GM21619 (cell line): ENCODE measurements around the gene CCDC142.
"Not testable (repeated sequence)": the region's sequence is repeated elsewhere in the genome, so short reads cannot be mapped to it uniquely, and the experiment has no call there.

Experiments used
- ATAC-seq: cut with Tn5 transposase; IDR thresholded peaks from one replicate; pipeline ENCODE4 v1.9.1; 2021; ENCODE audit not compliant: unreplicated experiment

Gene CCDC142

DNA sequence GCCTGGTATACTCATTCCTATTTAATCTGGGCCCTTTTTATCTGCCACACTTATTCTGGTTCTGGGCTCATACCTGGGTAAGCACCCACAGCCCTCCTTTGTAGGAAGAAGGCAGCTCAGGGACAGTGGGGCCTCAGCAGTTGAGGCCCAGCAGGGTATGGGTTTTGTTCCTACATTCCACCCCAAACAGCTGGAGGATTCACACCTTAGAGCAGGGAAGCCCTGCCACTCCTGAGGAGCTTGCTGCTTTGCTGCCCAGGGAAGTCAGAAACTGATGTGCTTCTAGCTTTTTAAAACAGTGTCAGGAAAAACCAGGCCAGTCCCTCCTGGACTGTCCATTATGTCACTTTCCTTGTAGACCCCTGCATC is 17.8 kb upstream of the CCDC142 start:
- no peak for ATAC-seq

DNA sequence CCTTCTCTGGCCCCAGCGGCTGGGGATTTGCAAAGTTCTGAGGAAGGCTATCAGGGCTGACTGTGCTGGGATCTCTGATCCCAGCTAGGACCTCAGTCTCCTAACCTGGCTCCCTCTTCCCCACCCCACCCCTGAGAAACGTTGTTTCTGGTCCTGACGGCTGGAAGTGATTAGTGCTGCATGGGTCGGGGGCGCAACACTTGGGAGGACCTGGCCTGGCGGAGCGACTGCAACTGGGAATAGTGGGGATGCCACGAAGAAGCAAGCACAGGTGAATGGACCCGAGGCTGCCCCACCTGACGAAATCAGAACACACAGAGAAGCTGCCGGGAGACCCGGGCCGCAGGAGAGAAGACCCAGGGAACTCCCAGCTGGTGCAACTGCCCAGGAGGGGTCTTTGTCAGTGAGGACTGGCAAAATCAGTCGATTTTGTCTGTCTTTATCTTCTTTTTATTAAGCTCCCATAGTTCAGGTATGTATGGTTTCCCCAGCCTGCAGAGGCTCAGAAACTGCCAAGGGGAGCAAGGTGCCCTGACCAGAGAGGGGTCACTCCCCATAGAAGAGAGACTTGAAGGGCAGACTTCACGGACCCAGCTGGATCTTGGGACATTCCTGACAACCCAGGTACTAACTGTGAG is 17.3 kb upstream of the CCDC142 start:
- ATAC-seq = no peak

DNA sequence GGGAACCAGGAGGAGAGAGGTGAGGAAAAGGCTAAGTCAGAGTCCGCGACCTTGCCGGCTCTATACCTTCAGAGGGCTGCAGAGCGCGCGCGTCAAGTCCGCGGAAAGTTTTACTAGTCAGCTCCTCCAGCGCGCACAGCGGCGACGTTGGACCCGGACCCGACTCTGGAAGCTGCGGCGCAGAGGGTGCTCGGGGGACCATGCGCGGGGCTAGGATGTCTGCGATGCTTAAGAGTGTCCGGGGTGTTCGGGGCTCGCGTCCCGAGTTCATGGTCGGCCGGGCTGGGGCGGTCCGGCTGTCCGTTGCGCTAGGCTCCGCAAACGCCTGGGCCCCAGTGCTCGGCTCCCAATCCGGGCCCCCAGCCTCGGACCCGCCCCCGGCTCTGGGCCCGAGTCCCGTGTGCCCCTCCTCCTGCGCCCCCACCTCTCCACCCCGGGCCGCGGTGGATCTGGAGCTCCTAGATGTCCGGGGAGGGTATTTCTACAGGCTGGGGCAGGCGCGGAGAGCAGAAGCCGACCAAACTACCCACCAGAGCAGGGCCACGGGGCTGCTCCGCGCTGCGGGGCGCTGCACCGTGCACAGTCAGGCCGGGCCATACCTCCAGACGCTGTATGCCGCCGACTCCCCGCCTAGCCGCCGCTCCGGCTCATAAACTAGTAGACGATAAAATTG is 16.6 kb upstream of the CCDC142 start, which contains the start of gene LBX2:
Gene LBX2 (minus strand): TSS at position 337 of the 673 bp plus-strand sequence. CDS start 66 bp downstream, at position 271.
- no peak for ATAC-seq

DNA sequence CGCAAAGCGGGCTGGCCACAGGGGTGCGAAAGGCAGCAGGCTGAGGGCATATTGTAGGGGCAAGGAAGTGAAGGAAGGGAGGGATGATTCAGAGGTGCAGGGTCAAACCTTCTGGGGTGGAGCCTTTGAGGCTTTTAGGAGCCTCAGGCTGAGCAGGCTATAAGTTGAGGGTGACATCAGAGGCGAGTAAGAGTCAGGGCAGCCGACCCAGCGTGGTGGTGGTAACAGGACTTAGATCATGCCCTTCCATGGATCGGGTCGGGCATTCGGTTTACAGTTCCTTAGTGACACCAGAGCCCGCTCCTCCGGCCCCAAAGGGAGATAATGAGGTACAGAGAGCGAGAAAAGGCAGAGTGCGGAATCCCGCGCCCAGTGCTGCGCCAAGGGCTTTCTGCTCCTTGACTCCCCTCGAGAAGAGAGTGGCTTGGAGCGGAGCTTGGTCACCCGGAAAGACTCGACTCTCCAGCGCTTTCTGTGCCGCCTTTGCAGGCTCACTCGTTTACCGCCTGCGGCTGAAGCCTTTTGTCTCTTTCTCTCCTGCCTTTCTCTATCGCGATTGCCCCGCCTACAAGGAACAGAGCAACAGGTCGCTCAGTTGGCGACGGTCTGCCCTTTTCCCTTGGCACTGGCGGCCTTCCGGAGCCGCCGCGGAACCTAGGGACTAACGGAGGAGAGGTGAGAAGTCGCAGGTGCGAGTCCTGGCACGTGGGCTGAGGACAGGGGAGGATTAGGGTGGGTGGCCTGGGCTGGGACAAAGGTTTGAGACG is 15.9 kb upstream of the CCDC142 start:
- no peak for ATAC-seq

DNA sequence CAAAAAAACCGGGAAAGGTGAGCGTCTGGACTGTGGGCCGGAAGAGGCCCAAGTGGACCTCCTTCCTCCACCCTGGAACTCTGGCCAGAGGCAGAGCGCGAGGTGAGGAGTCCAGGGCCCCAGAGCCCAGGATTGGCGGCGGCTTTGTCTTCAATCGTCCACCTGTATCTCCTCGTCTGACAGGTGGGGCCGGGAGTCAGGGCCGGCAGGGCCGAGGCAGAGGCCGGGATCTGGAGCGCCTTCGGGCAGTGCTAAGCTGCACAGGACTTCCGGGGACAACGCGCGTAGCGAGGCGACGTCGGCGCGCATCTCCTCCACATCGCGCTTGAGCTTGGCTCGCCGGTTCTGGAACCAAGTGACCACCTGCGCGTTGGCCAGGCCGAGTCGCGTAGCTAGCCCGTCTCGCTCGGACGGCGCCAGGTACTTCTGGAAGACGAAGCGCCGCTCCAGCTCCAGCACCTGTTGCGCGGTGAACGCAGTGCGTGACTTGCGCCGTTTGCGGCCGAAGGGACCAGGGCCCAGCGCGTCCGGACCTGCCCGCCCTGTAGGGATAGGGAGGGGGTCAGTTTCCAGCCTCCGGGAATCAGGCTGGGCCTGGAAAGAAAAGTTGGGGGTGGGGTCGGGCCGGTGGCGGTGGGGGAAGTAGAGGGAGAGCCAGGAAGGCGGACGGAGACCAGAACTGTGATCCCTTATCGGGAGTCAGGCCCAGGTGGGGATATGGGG is 15.1 kb upstream of the CCDC142 start:
- ATAC-seq = no peak

DNA sequence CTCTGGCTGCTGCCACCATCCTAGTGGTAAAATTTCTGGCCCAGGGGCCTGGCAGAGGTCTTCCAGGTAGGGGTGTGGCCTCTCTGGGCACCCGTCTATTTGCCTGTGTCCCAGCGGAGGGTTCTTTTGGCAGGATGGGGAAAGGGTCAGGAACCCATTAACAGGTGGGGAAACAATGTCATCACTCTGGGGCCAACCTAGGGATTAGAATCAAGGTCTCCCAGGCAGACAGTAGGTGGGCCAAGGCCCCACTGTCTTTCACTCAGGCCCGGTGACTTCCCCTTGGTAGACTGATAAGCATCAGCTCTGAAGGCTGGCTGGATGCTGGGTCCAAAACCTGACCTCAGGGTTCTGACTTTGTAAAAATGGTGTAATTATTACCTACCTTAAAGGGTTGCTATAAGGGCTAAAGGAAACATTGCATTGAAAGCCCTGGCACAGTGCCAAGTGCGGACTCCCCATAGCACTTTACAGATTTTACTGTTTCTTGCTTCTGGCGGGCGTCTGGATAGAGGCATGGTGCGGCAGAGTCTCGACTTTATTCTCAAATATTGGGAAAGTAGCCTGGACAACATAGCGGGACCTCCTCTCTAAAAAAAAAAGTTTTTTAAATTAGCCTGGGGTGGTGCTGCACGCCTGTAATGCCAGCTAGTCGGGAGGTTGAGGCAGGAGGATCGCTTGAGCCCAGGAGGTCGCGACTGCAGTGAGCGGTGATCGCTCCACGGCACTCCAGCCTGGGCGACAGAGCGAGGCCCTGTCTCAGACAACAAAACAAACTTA is 14.4 kb upstream of the CCDC142 start:
- ATAC-seq = no peak

DNA sequence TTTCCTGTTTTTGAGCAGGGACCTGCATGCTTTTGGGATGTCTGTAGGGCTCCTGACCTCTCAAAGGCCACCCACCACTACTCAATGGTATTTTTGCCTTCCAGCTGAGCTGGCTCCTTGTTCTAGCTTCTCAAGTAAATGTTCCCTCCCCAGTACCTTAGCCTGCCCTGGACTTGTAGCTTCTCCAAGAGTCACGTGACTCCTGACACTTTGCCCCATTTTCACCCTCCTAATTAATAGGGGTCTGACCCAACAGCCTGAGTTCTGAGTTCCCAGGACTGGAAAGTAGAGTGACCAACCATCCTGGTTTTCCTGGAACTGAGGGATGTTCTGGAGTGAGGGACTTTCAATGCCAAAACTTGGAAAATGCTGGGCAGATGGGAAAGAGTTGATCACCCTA is 12.6 kb upstream of the CCDC142 start:
- ATAC-seq = no peak

DNA sequence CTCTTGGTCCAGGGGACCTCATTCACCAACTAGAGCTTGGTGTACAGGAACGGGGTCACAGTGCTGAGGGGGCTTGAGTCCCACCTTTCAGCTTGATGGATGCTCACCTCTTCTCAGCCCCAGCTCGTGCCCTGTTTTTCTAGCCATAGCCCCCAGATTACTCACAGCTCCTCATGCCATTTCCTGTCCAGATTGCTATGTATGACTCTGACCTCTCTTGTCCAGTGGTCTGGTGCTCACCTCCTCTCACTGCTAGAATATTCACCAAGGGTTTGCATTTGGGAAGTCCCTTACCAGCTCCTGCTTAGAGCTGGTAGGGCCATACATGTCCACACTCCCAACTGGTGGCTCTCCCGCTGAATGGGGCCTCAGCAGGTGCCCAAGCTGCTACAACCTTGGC is 10.7 kb upstream of the CCDC142 start:
- ATAC-seq = no peak

DNA sequence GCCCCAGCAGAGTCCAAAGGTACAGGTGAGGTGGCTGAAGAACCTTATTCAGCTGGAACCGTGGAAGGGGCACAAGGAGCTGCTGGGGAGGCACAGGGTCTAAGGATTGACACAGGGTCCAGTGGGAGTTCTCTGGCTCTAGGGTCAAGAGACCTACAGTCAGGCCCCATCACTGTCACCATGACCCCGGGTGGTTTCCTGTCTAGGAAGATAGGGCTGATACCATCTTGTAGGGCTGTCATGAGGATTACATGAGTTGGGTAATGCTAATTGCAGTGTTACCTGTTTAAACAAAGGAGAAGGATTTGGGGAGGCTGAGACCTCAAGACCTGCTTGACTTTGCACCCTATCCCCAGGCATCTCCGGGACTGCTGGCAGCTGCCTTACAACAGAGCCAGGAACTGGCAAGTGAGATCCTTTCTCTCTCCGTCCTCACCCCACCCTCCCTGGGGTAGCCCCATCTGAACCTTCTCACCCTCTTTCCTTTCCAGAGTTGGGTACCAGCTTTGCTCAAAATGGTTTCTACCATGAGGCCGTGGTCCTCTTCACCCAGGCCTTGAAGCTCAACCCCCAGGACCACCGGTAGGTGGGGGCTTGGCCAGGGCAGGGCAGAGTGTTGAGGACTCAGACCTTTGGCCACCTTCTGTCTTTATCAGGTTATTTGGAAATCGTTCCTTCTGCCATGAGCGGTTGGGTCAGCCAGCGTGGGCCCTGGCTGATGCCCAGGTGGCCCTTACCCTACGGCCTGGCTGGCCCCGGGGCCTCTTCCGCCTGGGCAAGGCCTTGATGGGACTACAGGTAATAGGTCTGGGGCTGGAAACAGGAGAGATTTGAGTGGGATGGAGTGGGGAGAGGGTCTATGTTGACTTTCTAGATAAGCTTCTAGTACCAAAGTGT is 9.1 kb upstream of the CCDC142 start:
- no peak for ATAC-seq

DNA sequence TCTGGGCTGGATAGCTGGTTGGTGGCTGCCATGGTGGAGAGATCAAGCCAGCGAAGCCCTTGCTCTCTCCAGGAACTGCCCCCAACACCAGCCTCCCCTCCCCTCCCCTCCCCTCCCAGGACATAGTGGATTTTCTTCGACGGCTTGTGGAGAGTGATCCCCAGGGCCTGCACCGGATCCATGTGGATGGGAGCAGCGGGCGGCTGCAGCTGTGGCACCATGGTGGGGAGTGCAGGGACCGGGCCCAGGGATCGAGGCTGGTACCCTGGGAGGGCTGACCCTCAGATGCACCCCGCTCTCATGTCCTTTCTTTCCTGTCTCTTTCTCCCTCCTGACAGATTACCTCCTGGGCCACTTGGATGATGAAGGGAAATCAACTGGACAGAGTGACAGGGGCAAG is 7.1 kb upstream of the CCDC142 start:
- ATAC-seq = no peak

DNA sequence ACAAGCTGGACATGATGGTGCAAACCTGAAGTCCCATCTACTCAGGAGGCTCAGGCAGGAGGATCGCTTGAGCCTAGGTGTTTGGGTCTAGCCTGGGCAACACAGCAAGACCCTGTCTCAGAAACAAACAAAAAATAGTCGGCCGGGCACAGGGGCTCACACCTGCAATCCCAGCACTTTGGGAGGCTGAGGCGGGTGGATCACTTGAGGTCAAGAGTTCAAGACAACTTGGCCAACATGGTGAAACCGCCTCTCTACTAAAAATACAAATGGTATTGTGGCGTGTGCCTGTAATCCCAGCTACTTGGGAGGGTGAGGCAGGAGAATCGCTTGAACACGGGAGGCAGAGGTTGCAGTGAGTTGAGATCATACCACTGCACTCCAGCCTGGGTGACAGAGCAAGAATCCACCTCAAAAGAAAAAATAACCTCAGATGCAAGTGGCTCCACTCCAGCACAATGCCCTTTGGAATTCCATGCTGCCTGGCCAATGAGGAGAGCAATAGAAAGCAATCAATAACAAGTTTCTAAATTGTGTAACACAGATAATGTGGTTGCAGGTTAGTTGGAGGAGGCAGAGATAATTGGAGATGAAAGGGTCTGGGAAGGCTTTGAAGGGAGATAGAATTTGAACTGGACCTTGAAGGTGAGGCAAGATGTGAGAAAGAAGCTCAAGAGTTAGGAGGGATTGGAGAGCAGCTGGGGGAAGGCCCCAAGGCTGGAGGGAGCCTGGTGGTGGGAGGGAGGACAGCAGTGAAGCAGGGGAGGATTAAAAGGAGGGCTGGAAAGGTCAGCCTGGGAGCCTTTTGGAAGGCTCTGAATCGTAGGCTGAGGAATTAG is 6.1 kb upstream of the CCDC142 start:
- ATAC-seq = no peak

DNA sequence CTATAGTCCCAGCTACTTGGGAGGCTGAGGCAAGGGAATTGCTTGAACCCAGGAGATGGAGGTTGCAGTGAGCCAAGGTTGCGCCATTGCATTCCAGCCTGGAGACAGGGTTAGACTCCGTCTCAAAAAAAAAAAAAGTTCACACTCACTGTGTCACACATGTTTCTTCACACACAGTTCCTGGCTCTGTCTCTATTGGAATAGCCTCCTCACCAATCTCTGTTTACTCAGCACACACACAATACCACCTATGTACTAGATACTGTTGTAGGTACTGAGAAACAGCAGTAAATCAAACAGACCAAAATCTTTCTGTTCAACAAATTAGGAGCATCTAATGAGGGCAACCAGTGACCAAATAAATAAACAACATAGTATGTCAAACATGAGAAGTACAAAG is 3.3 kb upstream of the CCDC142 start:
- ATAC-seq = no peak

DNA sequence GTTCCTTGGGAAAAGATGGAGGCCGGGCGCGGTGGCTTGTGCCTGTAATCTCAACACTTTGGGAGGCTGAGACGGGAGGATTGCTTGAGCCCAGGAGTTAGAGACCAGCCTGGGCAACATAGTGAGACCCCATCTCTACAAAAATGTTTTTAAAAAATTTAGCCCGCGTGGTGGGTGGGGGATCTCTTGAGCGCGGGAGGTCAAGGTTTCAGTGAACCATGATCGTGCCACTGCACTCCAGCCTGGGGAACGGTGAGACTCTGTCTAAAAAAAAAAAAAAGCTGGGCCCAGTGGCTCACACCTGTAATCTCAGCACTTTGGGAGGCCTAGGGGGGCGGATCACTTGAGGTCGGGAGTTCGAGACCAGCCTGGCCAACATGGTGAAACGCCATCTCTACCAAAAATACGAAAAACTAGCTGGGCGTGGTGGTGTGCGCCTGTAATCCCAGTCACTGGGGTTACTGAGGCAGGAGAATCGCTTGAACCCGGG is 922 bp upstream of the CCDC142 start:
- ATAC-seq = not testable (repeated sequence)

DNA sequence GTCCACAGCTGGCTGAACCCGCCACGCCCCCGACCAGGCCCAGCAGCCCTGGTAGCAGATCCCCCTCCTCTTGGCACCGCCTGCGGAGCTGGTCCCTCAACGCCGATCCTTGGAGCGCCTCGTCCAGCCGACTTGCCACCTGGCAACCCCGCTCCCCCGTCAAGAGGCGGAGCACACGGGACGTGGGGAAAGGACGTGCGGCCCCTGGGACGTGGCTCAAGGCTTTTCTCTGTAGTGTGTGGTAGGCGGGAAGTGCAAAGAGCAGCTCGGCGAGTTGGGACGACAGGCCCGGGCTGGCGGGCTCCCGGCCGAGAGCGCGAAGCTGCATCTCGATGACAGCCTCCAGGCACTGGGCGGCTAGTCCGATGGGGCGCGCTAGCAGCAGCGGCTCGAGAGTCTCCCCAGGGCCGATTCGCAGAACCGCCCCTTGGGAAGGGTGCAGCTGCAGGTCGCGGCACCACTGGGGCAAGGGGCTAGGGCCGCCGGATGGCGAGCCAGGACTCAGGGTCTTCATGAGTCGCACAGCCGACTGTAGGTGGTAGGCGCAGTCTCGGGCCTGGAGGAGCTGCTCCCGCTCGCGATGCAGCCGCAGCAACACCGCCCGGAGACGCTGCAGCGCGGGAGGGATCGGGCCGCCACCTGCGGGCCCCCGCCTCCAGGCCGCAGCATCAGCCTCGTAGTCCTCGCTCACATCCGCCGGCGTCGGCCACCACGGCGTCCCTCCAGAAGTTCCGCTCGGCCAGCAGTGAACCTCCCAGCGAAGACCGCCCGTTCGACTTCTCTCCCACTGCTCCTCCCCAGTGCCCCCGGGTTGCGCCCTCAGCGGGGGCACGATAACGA is 617 bp downstream of the CCDC142 start:
- peak; percentile 40 for ATAC-seq

DNA sequence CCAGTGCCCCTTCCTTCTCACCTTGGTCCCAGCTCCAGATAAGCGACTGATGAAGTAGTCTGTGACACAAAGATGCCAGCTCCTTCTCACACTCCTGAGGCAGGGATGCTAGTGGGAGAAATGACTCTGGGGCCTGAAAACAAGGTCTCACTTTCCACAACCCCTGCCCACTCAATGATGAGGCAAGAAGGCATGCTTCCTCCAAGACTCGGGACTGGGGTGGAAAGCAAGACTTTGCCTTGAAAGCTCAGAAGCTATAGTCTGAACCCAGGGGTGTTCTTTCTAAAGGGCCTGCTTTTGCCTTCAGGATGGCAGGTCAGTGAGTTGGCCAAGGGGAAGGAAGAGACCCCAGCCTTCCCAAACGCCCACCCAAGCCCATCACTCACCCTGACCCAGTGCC is 1.4 kb downstream of the CCDC142 start:
- ATAC-seq = no peak

DNA sequence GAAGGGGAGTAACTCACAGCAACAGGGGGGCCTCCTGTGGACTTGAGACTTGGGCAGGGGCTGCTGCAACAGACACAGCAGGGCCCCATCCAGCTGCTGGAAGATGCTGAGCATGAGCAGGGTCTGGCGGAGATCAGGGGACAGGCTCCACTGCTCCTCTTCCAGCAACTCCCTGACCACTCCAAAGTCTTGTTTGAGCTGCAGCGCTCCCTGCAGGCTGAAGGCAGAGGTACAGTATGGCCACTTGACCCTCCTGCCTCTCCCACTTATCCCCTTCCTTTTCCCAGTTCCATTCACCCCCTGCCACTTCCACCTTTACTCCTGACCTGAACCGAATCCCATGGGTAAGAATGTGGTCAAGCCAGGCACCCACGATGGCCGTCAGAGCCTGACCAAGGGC is 7.9 kb downstream of the CCDC142 start:
- ATAC-seq = no peak

DNA sequence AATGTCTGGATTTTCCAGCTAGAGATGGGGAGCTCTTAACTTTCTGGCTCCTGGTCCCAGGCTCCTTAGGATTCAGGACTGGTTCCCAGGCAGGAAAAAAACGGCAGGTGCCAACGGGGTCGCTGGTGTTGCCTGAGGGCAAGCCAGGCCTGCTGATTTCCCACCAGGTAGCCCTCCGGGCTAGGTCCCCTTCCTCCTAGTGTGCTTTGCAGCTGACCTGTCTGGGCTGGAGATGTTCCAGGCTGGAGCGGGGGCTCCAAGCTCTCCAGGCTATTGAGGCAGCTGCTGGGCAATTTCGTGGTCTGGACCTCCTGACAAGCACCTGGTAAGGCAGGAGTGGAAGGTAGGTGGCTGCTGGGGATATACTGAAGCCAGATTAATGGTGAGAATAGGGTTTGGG is 8.3 kb downstream of the CCDC142 start:
- no peak for ATAC-seq

DNA sequence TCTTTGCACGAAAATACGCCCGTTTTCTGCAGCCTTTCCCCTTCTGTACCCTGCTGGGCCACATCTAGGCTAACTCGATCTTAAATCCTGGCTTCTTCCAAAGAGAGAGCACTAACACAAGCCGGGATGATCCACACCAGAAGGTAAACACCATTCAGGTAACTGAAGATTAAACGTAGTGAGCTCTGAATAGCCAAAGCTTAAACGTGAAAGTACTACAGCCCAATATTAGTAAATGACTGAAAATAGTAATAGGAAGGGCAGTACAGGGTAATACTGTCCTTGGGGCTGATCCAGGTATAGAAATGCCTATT is 9.9 kb downstream of the CCDC142 start:
- no peak for ATAC-seq
